Motor neuron (in vitro differentiated cells): Measurements from ENCODE around the gene C5AR1. TPM values are rescaled to one million over a fixed set of nuclear protein-coding genes. Genes with fewer than 3 reads are reported as not detected.
A peak's percentile ranks its signal among the peaks of the same experiment; 100 is the strongest.
"Not testable (repeated sequence)": the region's sequence is repeated elsewhere in the genome, so short reads cannot be mapped to it uniquely, and the experiment has no call there.

ENCODE experiments used
- ATAC-seq, 8 experiments: fragments of 200-7000 bp; cut with Tn5 transposase; replicated peaks in 6 of 8; 2 replicates each; pipeline ENCODE4 v1.8.0; 2021; ENCODE audit warnings: mild to moderate bottlenecking in 8 of 8, moderate library complexity in 8 of 8
- H3K27ac ChIP-seq, 2 donors: fragments of 250-450 bp; sonication (Bioruptor Pico); 2 replicates each; pipeline ENCODE4 v1.9.0; 2021; ENCODE audit warnings: antibody characterized with exemption in 2 of 2, mild to moderate bottlenecking in 2 of 2, moderate library complexity in 1 of 2
- H3K4me1 ChIP-seq, 2 donors: fragments of 250-450 bp; sonication (Bioruptor Pico); replicated peaks in 1 of 2; 2 replicates each; pipeline ENCODE4 v1.6.1; 2021; ENCODE audit warnings: antibody characterized with exemption in 2 of 2, mild to moderate bottlenecking in 2 of 2, moderate library complexity in 1 of 2
- H3K4me3 ChIP-seq, 5 donors: fragments of 250-450 bp; sonication (Bioruptor Pico); 2 replicates each; pipeline ENCODE4 v1.9.0; 2021; ENCODE audit warnings: antibody characterized with exemption in 5 of 5, mild to moderate bottlenecking in 5 of 5, moderate library complexity in 4 of 5
- WGBS, 10 experiments: fragments of 450-650 bp; shearing (Covaris generic); methylation state at CpG; one replicate each; pipeline ENCODE4 v1.0.0; 2022; 5-methylcytosine and 5-hydroxymethylcytosine counted together
- in situ Hi-C, 9 experiments: fragments of 400-800 bp; cut with MboI; loops; one replicate each; pipeline ENCODE4 v1.15.0; 2021; ENCODE audit warnings: low sequenced_read_pairs in 9 of 9, low pct_unique_long_range_greater_than_20kb in 2 of 9; ENCODE audit not compliant: unreplicated experiment in 9 of 9
- total RNA-seq, 8 experiments: library from RNA; unstranded; fragments of 300-600 nt; gene quantifications; 2 replicates each; pipeline versions ENCODE4 v1.2.3 to v1.2.4, GENCODE V29; 2022

C5AR1 gene
- 10 to 100 TPM in 1 of 8 experiments, 1 to 10 TPM in 6, under 1 TPM in 1; 0.29 to 15.6 (median 2.1) TPM for total RNA-seq

DNA sequence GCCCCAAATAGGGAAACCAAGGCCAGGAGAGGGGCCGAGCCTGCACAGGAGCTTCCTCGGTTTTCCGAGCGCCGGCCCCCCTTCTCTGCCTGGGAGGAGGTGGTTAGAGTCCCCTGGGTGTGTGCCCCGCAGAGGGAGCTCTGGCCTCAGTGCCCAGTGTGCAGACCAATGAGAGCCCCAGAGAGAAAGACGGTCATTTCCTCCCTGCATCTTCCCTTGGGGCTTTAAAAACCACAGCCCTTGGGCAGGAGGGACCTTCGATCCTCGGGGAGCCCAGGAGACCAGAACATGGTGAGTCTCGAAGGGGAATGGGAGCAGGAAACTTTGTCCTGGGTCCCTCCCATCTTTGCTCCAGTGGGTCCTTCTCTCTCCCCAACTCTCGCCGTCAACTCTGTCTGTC lies at the start of gene C5AR1:
C5AR1 (plus strand) TSS at position 254 of the 400 bp plus-strand sequence; CDS start at position 289, 35 bp downstream.
- Histone ChIP-seq H3K27ac (no peak within 1 kb of the TSS), H3K4me3 (no peak within 1 kb of the TSS), H3K4me1 (peaks cover 0 to 6% of the 10 kb centered on the region in 2 donors)
- no peak for ATAC-seq
- WGBS, 10 experiments, result 12 to 60% (median 49%) methylated on average over 1 to 7 of the region's 12 CpGs; no CpG with 5 or more reads in 4 of the 10 experiments
- in situ Hi-C loops, result no loop called here

DNA sequence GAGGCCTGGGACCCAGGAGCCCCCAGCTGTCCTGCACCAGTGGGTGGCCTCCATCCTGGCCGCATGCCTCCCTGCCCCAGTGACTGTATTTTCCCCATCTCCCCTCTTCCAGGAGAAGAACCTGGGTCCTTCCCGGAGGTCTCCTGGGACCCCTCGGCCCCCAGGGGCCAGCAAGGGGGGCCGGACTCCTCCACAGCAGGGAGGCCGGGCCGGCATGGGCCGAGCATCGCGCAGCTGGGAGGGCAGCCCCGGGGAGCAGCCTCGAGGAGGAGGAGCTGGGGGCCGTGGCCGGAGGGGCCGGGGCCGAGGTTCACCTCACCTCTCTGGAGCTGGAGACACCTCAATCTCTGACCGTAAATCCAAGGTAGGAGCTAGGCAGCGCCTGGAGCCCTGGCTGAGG lies 49.2 kb upstream of the C5AR1 start:
- in situ Hi-C loops, result no loop called here
- WGBS, 10 experiments, result 92 to 95% methylated on average over 2 to 3 of the region's 17 CpGs; no CpG with 5 or more reads in 8 of the 10 experiments
- no peak for ATAC-seq
- no peak overlapping the region for H3K27ac ChIP-seq
- H3K4me3 ChIP-seq, result no peak overlapping the region
- H3K4me1 ChIP-seq, result peaks cover 12 to 17% of the 10 kb centered on the region in 2 donors

DNA sequence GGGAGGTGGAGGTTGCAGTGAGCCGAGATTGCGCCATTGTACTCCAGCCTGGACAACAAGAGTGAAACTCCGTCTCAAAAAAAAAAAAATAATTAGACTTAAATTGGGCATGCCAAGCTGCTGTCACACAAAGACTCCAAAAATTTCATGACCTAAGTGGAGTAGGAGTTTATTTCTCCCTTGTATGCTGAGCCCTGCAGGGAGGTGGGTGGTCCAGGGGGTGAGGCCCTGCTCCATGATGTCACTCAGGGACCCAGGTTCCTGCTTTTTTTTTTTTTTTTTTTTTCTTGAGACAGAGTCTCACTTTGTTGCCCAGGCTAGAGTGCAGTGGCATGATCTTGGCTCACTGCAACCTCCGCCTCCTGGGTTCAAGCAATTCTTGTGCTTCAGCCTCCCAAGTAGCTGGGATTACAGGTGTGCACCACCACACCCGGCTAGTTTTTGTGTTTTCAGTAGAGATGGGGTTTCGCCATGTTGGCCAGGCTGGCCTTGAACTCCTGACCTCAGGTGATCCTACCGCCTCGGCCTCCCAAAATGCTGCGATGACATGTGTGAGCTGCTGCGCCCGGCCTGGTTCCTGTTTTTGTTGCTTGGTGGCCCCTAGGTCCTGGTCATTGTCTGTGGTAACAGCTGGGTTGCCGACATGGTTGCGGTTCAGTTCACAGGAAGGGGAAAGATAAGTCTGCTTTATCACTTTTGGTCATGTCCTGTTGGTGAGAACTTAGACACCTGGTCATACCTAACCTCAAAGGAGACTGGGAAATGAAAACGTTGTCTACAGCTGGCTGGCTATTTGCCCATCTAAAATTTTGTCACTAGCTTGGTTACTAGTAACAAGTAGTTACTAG lies 47.5 kb upstream of the C5AR1 start:
- H3K27ac ChIP-seq, H3K4me3 ChIP-seq, ATAC-seq, in situ Hi-C loops: not testable (repeated sequence)
- peaks cover 9 to 15% of the 10 kb centered on the region in 2 donors for H3K4me1 ChIP-seq
- WGBS, 10 experiments, result 63 to 100% (median 96%) methylated on average over 3 to 8 of the region's 14 CpGs; no CpG with 5 or more reads in 4 of the 10 experiments

DNA sequence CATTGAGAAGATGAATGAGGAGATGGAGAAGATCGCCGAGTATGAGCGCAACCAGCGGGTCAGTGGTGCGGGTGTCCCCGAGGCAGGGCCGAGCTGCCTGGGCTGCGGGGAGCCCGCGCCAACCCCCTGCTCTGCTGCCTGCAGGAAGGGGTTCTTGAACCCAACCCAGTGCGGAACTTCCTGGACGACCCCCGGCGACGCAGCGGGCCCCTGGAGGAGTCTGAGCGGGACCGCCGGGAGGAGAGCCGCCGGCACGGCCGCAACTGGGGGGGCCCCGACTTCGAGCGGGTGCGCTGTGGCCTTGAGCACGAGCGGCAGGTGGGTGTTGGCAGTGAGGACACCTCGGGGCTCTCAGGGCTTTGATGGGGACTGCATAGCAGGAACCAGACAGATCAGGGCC lies 45.0 kb upstream of the C5AR1 start:
- 96 to 100% methylated on average over 2 to 5 of the region's 30 CpGs; no CpG with 5 or more reads in 8 of the 10 experiments for WGBS, 10 experiments
- Histone ChIP-seq H3K4me3 (no peak overlapping the region), H3K4me1 (no peaks in the 10 kb centered on the region), H3K27ac (no peak overlapping the region)
- in situ Hi-C loops, result no loop called here
- peak in 4 of 8 experiments; percentile 11 to 17 (median 14) for ATAC-seq

DNA sequence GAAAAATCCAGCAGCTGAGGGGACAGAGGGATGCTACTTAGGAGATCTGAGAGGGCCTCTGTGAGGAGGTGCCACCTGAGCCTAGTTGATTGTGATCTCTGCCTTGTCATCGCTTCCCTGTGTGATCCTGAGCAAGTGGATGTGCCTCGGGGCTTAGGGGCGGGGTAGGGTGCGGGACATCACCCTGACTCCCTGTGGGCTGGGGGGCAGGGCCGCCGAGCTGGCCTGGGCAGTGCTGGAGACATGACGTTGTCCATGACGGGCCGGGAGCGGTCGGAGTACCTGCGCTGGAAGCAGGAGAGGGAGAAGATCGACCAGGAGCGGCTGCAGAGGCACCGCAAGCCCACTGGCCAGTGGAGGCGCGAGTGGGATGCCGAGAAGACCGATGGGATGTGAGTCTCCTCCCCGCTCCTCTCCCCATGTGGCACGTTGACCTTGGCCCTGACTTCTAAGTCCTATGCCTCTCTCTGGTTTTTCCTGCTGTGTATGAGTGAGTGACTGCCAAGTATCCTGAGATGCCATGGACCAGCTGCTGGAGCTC lies 43.2 kb upstream of the C5AR1 start:
- no peak overlapping the region for H3K27ac ChIP-seq
- no peaks in the 10 kb centered on the region for H3K4me1 ChIP-seq
- 80 to 93% methylated on average over 2 to 3 of the region's 21 CpGs; no CpG with 5 or more reads in 8 of the 10 experiments for WGBS, 10 experiments
- in situ Hi-C loops, result no loop called here
- ATAC-seq, result peak in 3 of 8 experiments; percentile 4 to 15 (median 6)
- no peak overlapping the region for H3K4me3 ChIP-seq

DNA sequence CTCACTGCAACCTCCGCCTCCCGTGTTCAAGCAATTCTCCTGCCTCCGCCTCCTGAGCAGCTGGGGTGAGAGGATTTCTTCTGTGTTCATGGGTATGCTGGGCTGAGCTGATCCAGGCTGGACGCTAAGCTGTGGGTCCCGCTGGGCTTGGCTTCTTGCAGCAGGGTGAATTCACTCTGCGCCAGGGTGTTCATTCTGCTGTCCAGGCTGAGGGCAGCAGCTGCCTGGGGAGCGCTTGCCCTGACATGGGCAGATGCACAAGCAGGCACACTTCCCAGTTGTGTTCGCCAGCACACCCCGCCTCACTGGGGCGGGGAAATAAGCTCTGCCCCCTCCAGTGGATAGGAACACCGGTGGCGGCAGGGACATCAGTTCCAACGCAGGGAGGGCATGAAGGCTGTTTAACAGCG lies 42.3 kb upstream of the C5AR1 start:
- 71 to 100% (median 87%) methylated on average over 1 to 8 of the region's 14 CpGs; no CpG with 5 or more reads in 3 of the 10 experiments for WGBS, 10 experiments
- Histone ChIP-seq H3K4me3 (no peak overlapping the region), H3K4me1 (peaks cover 4 to 5% of the 10 kb centered on the region in 2 donors), H3K27ac (no peak overlapping the region)
- in situ Hi-C loops, result no loop called here
- ATAC-seq, result peak in 1 of 8 experiments; percentile 3

DNA sequence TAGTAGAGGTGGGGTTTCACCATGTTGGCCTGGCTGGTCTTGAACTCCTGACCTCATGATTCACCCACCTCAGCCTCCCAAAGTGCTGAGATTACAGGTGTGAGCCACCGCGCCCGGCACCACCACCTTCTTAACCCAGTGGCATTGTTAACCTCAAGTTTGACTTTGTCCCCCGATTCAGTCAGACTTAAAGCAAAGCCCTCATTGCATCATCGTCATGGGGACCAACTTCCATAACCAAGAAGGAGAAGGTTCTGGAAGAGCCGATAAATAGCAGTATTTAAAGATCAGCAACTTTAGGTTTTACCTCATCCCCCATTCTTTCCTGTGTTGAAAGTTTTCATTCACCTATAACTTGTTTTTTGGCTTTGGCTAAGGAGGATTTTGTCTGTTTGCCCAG lies 41.6 kb upstream of the C5AR1 start:
- no peak overlapping the region for H3K4me3 ChIP-seq
- H3K27ac ChIP-seq, result no peak overlapping the region
- WGBS, 10 experiments, result 0 to 100% (median 64%) methylated on average over 1 to 4 of the region's 6 CpGs; no CpG with 5 or more reads in 4 of the 10 experiments
- no peak for ATAC-seq
- peaks cover 7 to 9% of the 10 kb centered on the region in 2 donors for H3K4me1 ChIP-seq
- in situ Hi-C loops, result no loop called here

DNA sequence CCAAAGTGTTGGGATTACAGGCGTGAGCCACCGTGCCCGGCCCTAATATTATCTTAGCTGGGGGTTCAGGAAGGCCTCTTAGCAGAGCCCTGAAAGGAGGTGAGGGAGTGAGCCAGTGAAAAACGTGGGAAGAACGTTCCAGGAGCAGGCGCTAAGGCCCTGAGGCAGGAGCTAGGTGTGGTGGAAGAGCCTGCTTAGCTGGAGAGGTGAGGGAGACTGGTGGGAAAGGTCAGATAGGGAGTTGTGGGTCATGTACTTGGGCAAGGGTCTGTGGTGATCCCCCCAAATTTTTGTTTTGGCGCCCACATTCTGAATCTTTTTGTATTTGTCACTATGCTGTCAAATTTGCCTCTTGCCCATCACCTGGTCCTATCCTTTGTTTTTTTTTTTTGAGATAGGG lies 40.1 kb upstream of the C5AR1 start:
- 50 to 100% (median 92%) methylated on average over 2 to 7 of the region's 7 CpGs; no CpG with 5 or more reads in 6 of the 10 experiments for WGBS, 10 experiments
- no peak overlapping the region for H3K27ac ChIP-seq
- in situ Hi-C loops, result no loop called here
- peaks cover 7 to 9% of the 10 kb centered on the region in 2 donors for H3K4me1 ChIP-seq
- no peak overlapping the region for H3K4me3 ChIP-seq
- ATAC-seq, result no peak

DNA sequence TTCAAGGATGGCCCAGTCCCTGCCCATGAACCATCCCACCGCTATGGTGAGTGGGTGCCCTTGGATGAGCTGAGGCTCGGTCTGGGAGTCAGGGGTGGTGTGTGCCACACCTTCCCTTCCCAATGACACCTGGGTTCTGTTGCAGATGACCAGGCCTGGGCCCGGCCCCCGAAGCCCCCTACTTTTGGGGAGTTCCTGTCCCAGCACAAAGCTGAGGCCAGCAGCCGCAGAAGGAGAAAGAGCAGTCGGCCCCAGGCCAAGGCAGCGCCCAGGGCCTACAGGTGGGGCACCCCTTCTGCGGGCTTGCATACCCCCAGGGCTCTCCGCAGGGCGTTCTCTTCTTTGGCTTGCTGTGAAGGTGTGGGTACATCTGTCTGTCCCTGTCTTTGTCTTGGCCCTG lies 39.3 kb upstream of the C5AR1 start:
- WGBS, 10 experiments, result 90 to 100% methylated on average over 1 to 2 of the region's 10 CpGs; no CpG with 5 or more reads in 8 of the 10 experiments
- Histone ChIP-seq H3K4me3 (no peak overlapping the region), H3K27ac (no peak overlapping the region), H3K4me1 (peaks cover 7 to 9% of the 10 kb centered on the region in 2 donors)
- ATAC-seq, result no peak
- in situ Hi-C loops, result no loop called here

DNA sequence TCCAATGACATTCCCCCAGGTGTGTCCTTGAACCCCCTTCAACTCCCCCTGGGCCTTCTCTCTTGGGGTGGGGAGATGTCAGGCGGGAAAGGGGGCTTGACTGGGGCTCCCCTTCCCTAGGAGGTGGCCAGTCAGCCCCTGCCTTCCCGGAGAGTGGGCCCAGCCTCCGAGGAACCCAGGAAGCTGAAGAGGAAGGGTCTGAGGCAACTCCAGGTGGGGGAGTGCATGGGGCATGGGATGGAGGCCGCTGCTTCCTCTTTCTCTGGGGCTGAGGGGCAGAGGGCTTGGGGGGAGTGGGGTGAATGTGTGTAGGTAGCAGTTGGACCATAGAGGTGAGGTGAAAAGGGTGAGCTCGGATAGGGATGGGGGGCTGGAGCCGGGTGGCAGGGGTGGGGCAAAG lies 37.7 kb upstream of the C5AR1 start:
- WGBS, 10 experiments, result no CpG with 5 or more reads among the region's 6 CpGs
- Histone ChIP-seq H3K4me1 (peaks cover 16 to 20% of the 10 kb centered on the region in 2 donors), H3K4me3 (no peak overlapping the region), H3K27ac (peak overlapping the region in 1 of 2 donors; percentile 97)
- no peak for ATAC-seq
- in situ Hi-C loops, result no loop called here

DNA sequence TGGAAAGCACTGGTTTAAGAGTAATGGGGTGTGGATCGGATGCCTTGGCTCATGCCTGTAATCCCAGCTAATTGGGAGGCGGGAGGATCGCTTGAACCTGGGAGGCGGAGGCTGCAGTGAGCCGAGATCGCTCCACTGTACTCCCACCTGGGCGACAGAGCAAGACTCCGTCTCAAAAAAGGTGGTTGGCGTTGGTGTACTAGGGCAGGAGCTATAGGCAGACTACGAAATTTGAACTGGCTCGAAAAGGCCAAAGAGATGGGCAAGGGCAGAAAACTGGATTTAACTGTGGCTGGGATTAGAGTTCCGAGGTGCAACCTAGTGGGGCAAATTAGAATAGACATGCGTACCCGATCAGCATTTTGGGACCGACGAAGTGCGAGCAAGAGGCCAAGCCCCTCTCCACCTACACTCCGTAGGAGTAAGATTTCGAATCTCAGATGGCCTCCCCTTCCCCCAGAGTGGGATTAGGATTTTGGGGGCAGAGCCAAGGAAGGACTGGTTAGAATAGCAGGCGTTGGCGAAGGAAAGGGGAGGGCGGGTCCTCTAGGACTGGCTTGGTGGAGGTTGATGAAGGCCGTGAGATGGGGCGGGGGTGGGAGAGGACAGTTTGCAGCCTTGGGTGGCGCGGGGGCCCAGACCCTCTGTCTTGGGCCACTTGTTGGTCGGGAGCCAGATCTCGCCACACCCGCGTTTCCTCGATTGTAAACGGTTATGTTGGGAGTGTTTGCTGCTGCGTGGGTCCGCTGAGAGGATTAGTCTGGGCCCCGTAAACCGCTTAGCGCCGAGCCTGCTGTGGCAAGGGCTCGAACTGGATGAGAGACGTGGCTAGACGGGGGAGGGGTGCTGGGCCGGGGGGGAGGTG lies 37.0 kb upstream of the C5AR1 start:
- 10 to 60% (median 27%) methylated on average over 1 to 10 of the region's 42 CpGs; no CpG with 5 or more reads in 5 of the 10 experiments for WGBS, 10 experiments
- in situ Hi-C loops, result no loop called here
- Histone ChIP-seq H3K27ac (peak overlapping the region; percentile 95 to 97), H3K4me1 (peaks cover 24 to 25% of the 10 kb centered on the region in 2 donors), H3K4me3 (peak overlapping the region; percentile 52 to 73 (median 64))
- peak in 1 of 8 experiments; percentile 0 for ATAC-seq

DNA sequence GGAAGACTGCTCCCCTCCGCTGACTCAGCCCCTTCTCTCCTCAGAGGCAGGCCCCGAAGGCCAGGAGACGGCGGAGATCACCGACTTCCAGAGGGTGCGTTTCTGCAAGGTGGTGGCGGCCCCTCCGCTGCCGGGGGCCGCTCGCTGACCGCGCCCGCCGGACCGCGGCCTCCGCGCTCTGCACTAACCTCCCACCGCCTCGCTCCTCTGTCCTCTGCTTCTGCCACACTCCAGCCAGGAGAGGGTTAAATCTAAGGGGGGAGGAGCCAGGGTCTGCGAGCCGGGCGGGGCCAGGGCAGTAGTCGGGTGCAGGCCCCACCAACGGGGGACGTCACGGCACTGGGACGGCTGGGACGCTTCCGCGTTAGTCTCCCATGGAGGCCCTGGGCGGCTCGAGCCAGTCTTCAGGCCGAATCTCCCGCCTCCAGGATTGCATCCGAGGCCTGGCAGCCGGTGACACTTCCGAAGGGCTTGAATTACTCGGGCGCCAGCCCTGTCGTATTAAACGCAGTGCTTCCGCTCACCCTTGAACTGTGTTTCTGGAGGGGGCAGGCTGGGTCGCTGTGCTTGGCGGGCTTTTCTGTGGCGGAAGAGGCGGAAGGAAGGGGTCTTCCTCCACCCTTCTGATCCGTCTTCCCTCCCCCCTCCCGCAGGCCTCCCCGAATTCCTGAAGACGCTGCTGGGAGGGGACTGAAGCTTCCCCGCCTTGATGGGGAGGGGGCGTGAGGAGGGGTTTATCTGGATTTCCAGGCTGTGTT lies 36.2 kb upstream of the C5AR1 start:
- WGBS, 10 experiments, result 0% methylated on average over 1 to 3 of the region's 54 CpGs; no CpG with 5 or more reads in 7 of the 10 experiments

More for the DNA sequence above, 36.2 kb upstream of the C5AR1 start:
- Histone ChIP-seq H3K27ac (peak overlapping the region; percentile 95 to 97), H3K4me3 (peak overlapping the region; percentile 52 to 73 (median 64)), H3K4me1 (peaks cover 27 to 29% of the 10 kb centered on the region in 2 donors)
- ATAC-seq, result peak; percentile 54 to 75 (median 68)
- in situ Hi-C loops, result no loop called here
